Esophagus muscularis mucosa (tissue), 3 donors: Measurements from ENCODE around the gene PHOX2B.

Experiments
- CTCF ChIP-seq, 3 experiments: fragments of 200-600 bp in 2 of 3; fragments of 450-650 bp in 1 of 3; sonication (generic) in 2 of 3; IDR thresholded peaks; one replicate each; pipeline ENCODE4 v1.5.1; 2017 to 2019; ENCODE audit warnings: antibody characterized with exemption in 3 of 3, mild to moderate bottlenecking in 2 of 3, moderate library complexity in 1 of 3
- POLR2AphosphoS5 ChIP-seq, 2 donors: sonication (generic); formaldehyde crosslinking; IDR thresholded peaks; one replicate each; pipeline ENCODE4 v1.6.1; 2017; ENCODE audit warnings: antibody characterized with exemption in 2 of 2

GRCh38 chr4:41725254-41725653, 23.3 kb downstream of the PHOX2B start:
- no peak for TF ChIP-seq CTCF (IDR thresholded peaks at IDR 0.05)
- no peak for TF ChIP-seq POLR2AphosphoS5 (IDR thresholded peaks at IDR 0.05)
